HG03280 (cell line): ENCODE data around the gene BTAF1.

ENCODE experiments used
- ATAC-seq: cut with Tn5 transposase; IDR thresholded peaks from one replicate; pipeline ENCODE4 v1.9.1; 2021; ENCODE audit warnings: mild to moderate bottlenecking, moderate library complexity; ENCODE audit not compliant: unreplicated experiment

Gene BTAF1

DNA sequence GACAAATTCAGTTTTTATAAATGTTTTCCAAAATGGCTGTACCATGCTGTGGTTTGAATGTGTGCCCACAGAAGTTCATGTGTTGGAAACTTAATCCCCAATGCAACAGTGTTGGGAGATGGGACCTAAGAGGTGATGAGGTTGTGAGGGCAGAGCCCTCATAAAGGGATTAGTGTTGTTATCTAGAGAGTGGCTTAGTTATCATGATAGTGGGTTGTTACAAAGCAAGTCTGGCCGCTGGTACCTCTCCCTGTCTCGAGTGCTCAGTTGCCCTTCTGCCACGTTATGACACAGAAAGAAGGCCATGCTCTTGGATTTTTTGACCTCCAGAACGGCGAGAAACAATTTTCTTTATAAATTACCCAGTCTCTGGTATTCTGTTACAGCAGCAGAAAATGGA, 119.0 kb downstream of the BTAF1 start:
- ATAC-seq, result no peak

DNA sequence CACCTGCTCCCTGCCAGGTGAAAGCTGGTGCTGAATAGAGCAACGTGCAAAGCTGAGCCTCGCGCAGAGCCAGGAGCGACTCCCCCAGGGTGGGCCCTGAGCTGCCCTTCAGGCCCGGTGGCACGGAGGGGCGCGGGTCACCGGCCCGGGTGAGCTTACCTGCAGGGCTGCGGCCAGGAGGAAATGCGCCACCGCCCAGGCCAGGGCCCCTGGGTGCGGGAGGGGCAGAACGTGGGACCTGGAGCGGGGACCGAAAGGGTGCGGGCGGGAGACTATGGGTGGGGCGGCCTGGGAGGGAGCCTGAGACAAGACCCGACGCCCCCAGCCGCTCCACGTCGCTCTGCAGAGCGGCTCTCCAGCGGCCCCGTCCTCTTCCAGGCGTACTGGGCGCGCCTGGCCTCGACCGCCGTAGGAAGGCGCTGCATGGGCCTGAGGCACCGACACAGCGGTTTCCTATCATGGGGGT, 122.1 kb downstream of the BTAF1 start:
- ATAC-seq, result no peak

DNA sequence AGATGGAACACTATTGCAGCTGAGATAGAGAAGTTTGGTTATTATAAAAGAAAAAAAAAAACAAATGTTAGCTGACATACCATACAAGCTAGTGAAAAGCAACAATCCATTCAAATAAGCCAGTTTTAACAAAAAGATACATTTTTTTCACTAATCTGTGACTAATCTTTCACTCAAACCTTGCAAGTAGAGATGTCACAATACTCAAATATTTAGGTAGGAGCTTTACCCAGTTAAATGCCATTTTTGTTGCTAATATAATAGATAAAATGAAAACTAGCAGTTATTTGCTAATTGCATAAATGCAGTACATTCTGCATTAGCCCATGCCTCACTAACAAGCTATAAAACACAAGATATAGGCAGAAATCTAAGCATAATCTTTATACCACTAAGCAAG, 123.6 kb downstream of the BTAF1 start:
- ATAC-seq, result no peak

DNA sequence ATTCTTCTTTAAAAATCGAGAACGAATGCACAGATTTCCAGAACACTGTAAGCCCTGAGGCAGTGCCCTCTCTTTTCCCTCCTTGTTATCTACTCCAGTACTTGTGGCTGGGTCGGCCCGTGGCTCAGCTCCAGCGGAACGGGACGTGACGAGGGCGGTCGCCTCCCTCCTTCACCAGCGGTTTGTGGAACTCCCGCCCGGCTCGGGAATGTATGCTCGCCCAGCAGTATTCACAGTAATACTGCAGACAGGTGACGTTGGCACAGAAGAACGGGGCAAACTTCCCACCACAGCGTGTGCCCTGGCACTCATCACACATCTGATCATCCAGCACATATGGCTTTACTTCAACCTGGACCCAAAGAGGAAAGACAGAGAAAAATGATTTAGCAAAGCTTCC, 128.5 kb downstream of the BTAF1 start:
- no peak for ATAC-seq

DNA sequence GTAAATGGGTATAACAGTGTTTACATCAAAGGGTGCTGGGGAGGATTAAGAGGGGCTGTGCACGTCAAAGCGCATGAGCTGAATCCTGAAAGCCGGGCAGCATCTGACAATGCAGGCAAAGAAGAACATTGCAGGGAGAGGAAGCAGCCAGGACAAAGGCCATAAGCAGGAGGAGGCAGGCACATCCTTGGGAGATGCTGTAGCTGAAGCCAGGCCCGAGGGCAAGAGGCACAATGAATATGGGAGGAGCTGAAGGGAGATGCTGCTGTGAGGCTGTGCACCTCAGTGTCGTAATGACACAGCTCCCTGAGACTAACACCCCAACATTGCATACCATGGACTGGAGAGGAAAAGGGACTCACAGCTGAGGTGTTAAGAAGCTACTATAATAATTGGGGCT, 129.2 kb downstream of the BTAF1 start:
- ATAC-seq, result no peak

DNA sequence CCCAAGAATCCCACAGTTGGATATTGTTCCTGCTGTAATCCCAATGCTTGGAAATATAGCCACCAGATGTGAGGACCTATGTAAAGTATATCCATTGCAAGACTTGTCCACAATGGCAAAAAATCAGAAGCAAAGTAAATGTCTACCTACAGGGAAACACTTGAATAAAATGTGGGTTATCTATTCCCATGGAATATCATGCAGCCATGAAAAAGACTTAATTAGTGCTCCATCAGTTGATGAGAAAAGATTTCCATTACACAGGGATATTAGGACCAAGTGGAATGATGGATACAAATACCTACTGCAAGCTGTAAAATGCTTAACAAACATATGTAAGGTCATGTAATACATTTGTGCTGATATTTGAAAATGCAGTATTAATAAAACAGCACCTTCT, 131.2 kb downstream of the BTAF1 start:
- ATAC-seq, result no peak

DNA sequence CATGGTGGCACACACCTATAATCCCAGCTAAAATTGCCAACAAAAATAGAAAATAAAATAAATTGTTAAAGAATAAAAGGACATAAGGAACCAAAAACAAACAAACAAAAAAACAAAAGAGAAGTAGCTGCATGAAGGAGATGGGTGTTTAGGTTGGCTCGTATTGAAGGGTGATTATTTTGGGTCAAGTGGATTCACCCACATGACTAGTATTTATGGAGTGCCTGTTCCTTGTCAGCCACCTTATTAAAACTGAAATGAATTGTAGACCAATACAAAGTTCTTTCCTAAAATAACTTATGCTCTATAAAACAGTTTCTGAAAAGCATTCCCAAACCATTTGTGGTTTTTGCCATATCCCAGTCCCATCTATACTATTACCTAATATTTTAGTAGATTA, 138.7 kb downstream of the BTAF1 start:
- no peak for ATAC-seq

DNA sequence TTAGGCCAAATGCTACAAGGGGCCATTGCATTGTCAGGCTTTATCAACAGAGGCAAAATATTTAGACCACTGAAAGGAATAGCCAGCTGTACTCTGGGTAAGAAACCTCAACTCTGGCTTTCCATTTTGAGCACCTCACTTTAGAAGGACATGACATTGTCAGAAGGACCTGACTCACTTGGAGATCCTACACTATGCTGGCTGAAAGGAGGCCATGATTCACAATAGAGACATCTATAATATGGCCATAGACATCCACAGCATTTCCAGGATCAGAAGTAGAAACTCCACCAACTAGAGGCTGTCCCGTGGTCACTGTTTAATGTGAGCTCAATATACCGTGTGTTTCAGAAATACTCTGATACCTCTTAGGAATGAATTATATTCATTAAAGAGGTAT, 140.9 kb downstream of the BTAF1 start:
- ATAC-seq, result no peak

DNA sequence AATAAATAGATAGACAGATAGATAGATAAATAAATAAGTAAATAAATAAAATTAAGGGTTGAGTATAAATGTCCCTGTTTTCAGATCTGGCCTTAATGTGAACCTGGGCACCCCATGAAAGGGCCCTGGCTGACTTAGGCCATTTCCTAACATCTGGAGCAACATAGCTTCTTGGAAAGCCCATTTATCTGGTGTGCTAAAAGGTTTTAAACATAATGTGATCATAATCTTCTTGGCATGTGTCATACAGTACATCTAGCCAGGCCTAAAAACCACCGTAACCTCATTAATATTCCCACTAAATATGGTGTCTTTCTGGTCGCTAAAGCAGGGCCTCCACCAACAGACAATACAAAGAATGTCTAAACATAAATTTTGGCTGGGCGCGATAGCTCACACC, 142.8 kb downstream of the BTAF1 start:
- ATAC-seq, result no peak

DNA sequence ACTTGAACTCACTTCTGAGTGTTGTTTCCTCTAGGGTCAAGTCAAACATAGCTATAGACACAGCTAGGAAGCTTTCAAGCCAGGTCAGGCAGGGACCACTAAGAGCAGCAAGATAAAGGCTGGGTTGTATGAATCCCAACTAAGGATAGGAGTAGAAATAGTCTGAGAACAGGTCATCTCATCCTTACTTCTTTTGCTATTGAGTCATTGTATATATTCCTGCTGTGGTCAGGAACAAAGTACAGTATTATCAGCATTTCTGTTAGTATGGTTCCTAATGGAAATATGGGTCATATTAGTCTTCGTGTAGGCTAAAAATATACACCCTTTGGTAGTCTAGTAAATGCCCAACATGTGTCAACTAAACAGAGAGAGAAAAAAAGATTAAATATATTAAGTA, 145.3 kb downstream of the BTAF1 start:
- no peak for ATAC-seq

DNA sequence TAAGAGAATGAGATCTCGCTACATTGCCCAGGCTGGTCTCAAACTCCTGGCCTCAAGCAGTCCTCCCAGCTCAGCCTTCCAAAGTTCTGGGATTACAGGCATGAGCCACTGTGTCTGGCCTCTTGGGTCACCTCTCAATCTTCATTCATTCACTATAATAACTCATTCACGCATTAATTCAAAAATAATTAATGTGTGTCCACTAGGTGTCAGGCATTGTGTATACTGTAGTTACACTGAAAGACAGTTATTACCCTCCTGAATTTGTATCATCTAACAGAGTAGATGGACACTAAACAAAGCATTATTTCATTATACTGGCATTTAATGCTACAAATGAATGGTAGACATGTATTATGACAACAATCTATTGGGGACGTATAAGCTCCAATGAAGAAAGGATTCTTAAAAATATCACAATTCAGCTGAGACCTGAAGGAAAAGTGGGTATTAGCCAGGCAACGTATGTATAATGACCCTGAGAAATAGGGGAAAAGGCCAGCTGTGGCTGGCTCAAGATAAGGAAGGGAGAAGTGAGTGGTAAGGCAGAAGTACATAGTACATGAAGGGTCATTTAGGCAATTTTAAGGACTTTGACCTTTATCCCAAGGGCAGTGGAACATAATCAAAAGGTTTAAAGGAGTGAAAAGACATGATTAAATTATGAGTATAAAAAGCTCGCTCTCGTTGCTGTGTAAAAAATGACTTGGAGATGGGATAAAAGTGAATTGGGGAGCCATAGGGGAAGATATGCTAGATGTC, 150.7 kb downstream of the BTAF1 start:
- no peak for ATAC-seq

DNA sequence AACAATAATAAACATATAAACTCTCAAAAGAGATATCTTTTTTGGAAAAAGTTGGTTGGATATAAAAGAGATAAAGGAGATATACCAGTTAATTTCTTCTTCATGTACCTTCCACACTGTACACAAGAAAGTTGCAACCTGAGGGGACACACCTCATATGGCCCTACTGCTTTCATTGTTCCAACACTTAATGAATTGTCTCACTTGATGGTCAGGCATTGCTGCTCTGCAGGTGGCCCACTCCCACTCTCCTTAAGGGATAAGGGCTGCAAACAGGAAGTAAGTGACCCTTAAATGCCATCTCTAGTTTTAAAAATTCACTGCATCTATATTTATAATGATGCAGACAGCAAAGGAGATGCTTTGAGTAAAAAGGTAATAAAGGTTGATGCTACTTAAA, 152.3 kb downstream of the BTAF1 start:
- ATAC-seq, result no peak

DNA sequence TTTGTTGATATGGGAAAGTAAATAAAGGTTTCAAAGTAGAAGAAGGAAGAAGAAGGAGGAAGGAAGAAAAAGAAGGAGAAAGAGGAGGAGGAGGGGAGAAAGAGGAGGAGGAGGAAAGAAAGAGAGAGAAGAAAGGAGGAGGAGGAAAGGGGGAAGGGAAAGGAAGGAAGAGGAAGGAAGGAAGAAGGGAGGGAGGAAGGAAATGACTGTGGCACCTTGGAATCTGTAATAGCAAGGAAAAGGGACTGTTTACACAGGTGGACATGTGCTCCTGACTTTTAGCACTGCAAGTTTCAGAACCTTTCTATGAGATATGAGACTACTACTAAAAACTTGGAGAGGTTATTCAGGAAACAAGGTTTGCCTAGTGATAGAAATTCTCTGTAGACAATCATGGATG, 153.2 kb downstream of the BTAF1 start:
- ATAC-seq, result no peak

DNA sequence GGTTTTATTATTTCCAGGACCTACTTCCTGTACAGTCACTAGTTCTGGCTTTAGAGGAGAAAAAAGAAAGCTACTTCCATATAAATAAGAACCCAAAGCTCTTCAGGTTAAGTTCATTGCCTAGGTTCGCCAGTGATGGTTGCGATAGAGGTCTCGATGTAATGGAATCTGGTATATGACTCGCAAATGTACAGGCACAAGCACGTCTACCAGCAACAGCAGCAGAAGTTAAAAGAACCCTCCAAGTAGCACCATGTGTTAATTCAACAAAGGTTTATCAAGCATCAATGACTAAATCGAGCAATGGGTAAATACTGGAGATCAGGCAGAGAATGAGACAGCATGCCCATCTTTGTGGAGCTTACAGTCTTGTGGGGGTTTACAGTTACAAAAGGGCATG, 155.4 kb downstream of the BTAF1 start:
- ATAC-seq, result no peak
